NK-92 (cell line): ENCODE data around the gene CASK.

Experiments used
- DNase-seq: peaks from one replicate; lab custom pipeline; 2025; ENCODE audit not compliant: unreplicated experiment; lab: John Stamatoyannopoulos, UW

The CASK gene

DNA sequence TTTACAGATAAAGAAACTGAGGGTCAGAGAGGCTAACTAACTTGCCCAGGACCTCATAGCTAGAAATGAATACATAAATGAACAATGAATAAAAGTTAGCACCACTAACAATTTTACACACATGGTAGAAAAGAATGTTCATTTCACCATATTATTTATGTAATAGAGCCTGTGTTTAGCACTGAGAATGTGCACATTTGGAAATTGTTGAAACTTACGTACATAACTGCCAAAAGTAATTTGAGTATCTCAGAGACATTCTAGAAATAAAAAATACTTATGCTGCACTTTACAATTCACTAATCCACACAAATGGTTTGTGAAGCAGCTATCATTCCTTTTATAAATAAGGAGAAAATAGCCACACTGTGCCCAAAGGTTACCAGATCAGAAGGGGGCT, 9.9 kb downstream of the CASK start:
- no peak for DNase-seq

DNA sequence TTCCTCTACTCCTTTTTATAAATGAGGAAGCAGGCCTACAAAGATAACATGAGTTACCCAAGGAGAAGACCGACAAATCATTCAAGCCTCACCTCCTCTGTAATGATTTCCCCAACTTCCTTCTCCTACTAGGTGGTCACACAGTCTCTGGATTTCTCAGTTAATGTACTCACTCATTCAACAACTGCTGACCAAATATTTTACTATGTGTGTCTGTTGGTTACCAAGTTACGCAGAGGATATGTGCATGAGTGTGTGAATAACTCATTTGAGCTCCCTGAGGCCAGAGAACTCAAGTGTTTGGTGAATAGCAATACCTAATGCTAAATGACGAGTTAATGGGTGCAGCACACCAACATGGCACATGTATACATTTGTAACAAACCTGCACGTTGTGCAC, 10.4 kb downstream of the CASK start:
- no peak for DNase-seq

DNA sequence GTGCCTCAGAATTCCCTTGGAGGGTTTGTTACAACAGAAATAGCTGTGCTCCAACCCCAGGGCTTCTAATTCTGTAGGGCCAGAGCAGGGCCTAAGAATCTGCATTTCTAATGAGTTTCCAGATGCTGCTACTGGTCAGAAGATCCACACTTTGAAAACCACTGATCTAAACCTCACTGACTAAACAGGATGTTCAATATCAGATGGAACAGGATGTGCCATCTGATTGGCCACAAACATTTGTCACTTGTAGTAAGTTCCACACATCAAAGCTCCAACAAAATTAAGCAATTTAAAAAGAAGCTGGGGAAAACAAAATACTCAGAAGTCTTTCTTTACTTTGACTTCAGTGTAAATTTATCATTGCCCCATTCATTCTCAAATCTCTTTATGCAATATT, 14.3 kb downstream of the CASK start:
- DNase-seq = no peak

DNA sequence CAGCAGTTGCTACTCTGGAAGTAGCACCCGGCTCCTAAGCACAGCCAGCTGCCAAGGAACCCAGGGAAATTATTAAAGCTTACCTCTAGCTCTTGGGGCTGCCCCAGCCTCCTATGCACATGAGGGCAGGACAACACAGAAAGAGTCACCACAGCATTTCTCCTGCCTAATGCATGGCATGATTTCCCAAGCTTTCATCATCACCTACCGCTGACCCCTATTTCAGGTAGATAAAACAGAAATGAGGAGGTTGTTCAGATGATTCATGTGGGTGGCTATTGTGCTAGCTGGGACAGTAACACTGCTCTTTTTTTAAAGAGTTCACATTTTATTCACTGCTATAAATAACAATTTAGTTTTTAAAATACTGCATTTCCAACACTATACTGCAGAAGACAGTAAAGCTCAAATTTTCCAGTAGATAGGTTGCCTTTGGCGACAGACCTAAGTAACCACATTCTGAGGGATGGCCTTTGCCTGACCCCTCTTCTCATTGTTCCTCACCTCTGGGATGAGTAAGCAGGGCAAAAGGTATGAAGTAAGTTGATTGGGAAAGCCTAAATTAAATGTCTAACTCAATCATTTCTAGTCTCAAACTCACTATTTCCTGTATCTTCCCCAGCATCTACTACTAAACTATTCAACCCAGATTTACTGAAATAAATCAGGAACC, 16.7 kb downstream of the CASK start:
- DNase-seq = no peak

DNA sequence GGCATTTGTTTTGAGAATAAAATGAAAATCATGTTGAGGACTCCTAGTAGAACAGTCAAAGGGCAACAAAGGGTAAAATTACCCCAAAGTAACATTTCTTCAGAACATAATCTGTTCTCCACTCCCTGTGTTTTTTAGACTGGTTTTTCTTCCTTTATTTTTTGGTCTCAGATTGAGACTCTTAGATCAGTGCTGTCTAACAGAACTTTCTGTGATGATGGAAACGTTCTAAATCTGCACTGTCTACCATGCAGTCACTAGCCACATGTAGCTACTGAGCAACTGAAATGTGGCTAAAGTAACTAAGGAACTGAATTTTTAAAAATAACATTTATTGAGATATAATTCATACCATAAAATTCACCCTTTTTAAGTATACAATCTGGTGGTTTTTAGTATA, 19.8 kb downstream of the CASK start:
- DNase-seq = no peak

DNA sequence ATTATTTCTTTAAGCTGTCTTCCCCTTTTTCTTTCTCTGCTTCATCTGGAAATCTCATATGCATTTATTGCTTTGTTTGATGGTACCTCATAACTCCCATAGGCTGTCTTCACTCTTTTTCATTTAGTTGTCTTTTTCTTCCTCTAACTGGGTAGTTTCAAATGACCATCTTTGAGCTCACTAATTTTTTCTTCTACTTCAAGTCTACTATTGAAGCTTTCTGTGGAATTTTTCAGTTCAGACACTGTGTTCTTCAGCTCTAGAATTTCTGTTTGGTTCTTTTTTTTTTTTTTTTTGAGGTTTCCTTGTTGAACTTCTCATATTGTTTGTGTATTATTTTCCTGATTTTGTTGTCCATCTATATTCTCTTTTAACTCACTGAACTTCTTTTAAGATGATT, 23.0 kb downstream of the CASK start:
- DNase-seq = no peak

DNA sequence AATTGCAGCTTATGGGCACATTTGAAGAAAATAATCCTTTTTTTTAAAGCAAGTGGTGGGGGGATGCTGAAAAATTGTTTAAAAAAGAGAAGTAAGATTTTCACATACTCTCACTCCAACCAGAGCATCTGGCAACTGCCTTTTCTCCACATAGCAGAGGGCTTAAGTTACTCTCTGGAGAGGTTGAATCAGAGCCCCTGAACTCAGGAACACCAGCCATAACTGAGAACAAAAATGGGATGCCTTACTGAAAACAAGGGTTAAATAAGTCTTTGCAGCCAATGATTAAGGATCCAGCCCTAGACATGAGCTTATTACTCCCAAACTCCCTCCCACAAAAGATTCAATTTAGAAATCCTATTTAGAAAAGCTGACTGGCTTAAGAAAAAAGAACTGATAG, 27.5 kb downstream of the CASK start:
- DNase-seq = no peak

DNA sequence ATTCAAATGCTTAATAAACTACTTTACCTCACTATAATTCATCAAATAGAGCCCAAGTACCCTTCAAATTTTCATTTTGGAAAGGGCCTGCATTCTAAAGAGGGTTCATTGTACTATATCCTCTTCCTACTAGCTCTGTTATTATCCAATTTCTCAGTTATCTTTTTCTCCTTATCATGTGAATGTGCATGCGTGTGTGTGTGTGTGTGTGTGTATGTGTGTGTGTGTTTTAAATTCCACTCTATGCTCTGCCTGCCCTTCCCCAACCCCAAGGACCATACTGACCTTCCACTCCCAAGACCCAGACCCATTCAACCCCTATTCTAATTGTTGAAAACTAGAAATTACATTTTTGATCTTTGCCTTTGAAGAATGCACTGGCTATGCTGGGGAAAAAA, 33.3 kb downstream of the CASK start:
- DNase-seq = no peak

DNA sequence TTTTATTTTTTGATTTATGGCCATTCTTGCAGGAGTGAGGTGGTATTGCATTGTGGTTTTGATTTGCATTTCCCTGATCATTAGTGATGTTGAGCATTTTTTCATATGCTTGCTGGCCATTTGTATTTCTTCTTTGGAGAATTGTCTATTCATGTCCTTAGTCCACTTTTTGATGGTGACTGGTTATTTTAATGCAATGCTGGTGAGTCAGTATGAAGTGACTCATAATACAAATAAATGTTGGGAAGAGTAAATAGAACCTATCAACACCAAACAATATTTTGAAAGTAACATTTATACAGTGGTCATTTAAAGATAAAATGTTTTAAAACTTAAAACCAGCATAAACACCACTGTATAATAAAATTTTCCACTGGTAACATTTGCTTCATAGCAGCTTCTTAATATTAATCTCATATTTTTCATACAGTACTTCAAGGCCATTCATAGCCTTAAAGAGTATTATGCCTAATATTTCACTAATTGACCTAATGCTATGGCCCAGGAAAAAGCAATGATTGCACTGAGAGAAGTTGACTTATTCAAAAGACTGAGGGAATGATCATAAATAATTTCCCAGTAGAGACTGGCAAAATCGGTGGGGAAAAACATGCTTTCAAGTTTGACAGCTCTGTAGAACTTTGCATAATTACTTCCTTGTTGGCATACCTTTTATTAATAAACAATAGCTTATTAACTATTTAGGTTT, 33.9 kb downstream of the CASK start:
- DNase-seq = no peak

DNA sequence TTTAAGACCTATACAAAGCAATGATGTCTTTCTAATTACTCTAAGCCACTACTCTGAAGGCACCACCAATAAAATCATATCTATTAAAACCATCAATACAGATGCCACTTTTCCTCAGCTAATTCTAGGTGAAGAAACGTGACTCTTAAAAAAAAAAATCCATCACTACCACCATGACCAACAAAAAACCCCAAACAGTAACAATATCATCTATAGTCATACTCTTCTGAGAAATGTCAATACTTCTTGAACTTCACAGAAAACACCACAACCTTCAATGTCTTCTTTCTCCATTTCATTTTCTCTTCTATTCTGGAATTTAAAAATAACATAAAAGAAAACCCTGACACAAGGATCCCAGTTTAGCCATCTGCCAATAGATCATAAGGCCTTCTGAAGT, 35.7 kb downstream of the CASK start:
- no peak for DNase-seq

DNA sequence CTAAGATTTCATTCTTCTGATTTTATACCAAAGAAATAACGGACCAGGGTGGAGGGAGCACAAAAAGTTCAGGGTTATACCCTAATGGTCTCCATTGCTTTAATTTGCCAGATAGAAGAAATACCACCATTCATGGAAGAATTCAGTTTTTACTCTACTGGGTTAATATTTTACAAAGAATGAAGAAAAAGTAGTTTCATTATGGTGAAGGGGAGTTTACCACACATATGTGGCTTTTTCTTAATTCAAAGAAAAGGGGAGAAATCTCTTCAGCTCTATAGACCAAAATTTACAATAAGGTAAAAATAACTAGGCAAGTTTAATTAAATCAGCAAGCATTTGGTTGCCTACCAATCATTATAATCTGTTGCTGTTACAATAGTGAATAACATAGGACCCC, 37.6 kb downstream of the CASK start:
- DNase-seq = no peak

DNA sequence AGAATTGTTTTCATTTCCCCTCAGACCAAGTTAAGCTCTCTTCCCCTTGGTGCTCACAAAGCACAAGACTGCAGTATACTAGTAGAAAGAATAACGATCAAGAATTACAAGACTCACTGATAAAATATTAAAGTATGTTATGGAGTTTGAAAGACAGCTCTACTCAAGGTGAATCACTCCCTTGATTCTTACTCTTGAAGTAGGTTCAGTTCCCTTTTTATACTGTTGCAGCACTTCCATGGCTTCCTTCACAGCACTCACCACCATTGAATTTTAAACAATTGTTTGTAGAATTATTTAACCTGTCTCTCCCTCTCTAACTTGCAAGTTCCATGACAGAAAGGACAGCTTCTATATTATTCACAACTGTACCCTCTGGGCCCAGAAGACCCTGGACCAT, 42.2 kb downstream of the CASK start:
- DNase-seq = no peak

DNA sequence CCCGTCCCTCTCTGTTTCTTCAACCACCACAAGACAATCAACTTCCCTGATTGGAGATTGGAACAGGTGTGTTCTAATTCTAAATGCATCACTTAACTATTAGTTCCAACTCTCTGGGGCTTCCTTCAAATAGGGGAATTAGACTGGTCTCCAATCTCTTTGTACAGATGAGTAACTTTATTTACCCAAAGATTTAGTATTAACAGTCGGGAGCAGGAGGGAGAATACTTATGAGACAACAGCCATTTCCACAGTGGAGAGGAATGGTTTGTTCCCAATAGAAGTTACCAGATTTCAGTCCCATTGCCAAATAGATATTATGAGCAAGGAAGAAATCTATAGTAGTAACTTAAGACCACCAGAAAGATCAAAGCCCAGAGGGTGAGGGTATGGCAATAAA, 46.2 kb downstream of the CASK start:
- no peak for DNase-seq

DNA sequence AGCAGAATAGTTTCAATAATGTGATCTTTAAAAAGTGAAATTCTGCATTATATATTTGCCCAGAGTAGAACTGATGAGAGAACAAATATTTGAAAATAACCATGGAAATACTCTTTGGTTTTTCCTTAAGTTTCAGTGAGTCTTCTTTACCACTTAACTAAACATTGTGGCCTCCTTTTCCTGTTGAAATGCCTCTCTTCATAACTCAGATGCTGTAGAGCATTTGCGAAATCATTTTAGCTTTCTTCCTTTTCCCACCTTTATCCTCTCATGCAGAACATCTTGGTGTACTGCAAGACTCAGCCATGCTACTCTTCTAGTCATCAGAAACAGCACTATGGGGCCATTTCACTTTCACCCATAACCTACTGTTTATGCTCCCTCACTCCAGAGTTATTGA, 48.2 kb downstream of the CASK start:
- no peak for DNase-seq

DNA sequence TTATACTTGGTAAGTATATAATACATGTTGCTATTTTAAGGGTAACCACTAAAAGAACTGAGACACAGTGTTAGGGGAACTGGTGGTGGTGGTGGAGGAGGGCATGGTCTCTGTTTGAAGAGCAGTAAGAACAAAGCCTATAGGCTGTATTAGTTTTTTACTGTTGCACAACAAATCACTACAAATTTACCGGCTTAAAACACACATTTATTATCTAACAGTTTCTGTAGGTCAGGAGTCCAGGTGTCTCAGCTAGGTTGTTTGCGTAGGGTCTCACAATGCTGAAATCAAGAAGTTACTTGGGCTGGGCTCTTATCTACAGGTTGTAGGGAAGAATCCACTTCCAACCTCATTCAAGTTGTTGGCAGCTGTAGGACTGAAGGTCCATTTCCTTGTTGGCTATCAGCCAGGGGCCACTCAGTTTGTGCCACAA, 52.6 kb downstream of the CASK start:
- no peak for DNase-seq

DNA sequence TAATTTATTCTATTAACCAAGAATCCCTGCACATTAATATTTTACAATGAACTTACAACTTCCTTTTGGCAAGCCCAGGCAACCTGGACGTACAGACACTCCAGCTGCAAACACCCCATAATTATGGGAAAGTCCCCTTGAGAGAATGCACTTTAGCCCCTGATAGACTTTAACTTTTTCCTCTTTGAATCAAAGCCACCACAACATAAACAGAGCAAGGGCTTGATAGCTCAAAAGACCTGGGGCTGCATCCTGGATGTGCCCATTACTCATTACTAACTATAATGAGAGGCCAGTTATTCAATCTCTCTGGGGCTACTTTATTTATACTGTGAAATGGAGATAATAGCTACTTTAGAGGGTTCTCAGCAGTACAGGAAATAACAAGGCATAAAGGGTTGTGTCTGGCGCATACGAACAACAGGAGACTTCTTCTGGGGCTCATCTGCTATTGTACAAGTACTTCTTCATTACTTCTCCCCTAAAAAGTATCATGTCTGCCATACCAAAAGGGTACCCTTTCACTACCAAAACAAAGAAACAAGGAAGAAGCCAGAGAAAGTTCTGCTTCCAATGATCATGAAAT, 54.9 kb downstream of the CASK start:
- DNase-seq = no peak

DNA sequence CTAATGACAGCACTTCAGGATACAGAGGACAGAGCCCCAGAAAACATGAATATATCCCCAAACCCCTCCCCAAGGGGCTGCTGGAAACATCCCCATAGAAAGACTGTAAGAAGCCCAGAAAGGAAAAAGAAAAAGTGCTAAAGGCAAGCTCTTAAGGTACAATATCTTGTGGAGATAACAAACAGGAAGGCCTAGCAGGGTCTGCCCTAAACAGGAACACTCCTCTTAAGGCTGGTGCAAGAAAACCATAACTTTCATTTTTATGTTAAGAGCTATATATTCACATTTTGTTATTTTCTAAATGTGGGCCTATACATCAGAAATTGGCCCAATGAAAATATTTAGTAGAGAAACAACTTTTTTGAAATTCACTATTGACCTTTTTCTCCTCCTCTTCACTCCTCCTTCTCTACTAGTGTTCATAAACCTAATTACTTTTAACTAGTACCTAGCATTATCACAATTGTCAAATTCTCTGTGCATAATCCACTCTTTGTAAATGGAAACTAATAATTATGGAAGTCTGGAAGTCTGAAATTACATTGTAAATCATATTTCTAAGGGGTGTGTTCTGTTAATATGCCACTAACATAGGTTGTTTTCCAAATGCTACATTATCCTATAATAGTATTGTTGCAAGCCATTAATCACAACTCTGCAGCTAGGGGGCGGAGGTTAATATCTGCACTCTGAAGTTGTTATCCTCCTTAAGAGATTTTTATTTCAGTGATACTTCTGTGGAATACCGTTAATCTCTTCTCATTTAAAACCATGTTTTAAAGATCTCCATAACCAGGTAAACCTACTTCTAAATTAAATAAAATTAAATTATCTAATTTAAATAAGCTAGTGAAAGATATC, 59.8 kb downstream of the CASK start:
- no peak for DNase-seq

DNA sequence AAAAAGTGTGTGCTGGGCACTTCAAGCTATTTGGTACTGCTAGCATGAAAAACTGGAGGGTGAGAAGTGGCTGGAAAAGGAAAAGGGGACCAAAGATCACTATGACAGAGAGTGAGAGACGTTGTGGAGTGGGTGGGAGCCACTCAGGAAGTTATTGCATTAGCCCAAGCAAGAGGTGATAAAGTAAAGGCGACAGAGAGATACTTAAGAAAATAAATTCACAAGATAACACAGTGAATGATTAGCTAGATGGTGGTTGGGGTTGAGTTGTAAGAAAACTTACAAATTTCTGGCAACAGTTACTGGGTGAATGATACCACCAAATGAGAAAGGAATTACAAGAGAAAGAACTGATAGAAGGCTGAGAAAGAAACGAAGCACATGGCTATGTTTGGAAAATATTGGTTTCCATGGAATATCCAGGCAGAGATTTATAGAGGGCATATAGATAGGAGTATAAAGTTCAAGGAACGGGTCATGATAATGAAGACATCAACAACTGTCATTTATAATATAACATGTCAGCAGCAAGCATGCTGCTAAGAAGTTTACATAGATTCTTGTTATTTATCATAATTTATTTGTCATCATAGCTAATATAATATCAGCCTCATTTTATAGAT, 60.7 kb downstream of the CASK start:
- DNase-seq = no peak

DNA sequence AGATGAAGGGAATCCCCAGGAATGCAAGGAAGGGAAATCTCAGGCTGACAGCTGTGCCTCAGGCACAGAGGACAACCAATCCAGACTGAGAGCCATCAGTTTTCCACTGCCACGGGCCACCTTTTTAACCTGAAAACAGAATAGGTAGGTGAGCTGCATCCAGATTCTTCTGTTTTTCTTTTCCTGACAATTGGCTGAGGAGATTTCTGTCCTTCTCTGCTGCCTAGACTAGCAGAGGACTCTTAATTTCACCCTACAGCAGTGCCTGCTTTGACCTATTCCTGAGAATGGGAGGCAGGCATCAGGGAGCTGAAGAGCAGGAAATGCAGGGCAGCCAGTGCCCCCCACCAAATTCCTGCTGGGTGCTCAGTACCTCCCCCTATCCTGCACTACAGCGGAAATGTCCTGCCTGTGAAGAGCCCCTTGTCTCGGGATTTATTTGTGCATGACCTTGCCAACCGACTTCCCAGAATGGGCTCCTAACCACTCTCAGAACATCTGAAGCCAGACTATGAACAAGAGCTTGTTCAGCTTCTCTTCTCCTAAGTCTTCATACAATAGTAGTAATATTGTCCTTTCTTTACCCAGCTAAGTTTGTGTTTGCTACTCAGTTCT, 65.1 kb downstream of the CASK start:
- DNase-seq = no peak

DNA sequence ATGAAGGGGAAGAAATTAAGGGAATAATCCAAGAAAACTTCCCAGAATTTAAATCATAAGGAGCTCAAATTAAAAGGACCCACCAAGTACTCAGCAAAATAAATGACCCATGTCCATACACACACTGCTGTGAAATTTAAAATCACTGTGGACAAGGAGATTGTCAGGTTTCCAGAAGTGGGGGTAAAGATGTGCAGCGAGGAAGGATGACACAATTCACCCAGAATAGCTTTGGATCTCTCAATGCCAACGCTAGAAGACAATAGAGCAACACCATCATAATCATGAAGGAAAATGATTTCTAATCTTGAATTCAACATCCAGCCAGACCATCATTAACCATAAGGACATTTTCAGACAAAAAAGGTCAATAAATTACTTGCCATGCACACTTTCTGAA, 65.7 kb downstream of the CASK start:
- DNase-seq = no peak

DNA sequence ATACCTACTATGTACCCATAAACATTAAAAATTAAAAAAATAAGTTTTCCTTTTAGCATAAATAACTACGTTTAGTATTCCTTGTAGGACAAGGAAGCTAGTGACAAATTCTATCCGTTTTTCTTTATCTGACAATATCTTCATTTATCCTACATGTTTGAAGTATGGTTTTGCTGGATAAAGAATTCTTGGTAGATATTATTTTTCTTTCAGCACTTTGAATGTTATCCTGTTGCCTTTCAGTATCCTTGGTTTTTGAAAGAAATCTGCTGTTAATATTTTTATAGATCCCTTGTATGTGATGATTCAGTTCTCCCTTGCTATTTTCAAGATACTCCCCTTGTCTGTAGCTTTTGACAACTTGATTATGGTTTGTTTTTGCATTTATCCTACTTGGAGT, 76.6 kb downstream of the CASK start:
- DNase-seq = no peak
